ENCODE results near the gene SLC39A12. TPM values are rescaled to one million over a fixed set of nuclear protein-coding genes. Genes with fewer than 3 reads are reported as not detected.

Gene SLC39A12
- total RNA-seq, result not detected

DNA sequence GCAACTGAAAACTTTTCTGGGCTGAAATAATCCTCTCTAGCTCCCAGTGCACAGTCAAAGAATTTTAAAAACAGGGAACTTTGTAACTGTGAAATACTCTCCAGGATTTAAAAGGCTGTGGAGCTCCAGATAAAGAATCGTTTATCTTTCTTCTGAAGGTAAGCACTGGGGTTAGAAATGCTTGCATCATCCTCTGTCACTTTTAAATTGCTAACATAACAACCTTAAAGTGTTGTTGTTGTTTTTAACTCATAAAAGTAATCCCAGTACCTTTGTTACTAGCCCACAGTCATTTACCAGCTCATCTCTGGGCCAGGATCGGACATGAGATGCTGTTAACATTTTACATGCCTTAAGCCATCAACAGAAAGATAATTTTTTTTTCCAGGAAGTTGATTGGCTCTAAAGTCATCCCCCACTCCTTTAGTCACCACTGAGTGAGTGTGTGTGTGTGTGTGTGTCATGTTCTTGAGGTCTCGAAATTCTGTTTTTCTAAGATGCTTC, at the start of gene SLC39A12:
Gene SLC39A12, plus strand, starts transcription at position 51 of the 504 bp plus-strand sequence. CDS start 1,359 bp downstream, outside the sequence.
- H3K27ac ChIP-seq, result no peak within 1 kb of the TSS
- DNase-seq (ENCODE audit: low spot score in 2 of 2), result no peak
- no peaks in the 10 kb centered on the region for H3K9me3 ChIP-seq
- TF ChIP-seq POLR2A (IDR thresholded peaks at IDR 0.05), result no peak
- no peak for TF ChIP-seq CTCF (IDR thresholded peaks at IDR 0.05)
- no peak for TF ChIP-seq EP300 (IDR thresholded peaks at IDR 0.05)
- H3K4me3 ChIP-seq, result no peak within 1 kb of the TSS
- no peaks in the 10 kb centered on the region for H3K27me3 ChIP-seq
- H3K4me1 ChIP-seq, result no peaks in the 10 kb centered on the region
- 53 to 65% methylated on average over 3 of the region's 3 CpGs for WGBS, 2 donors
- no peaks in the 10 kb centered on the region for H3K36me3 ChIP-seq

DNA sequence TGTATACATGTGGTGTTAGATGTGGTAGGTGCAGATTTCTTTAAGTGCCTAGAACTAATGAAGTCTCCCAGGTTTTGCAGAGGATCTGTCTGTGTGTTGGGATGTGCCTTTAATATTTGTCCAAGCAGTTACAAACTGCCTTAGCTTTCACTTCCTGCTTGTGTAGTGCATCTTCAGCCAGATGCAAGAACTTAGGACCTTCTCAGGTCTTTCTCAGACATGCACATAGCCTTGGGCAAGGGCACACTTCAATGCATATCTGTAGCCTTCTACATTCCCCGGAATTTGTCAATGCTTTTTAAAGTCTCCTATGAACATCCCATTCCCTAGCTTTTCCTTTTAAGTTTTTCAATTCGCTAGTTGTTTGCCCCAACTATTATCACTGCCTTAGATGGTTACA, 47.2 kb upstream of the SLC39A12 start:
- Histone ChIP-seq H3K4me3 (no peak overlapping the region), H3K9me3 (no peaks in the 10 kb centered on the region), H3K27ac (no peak overlapping the region), H3K36me3 (no peaks in the 10 kb centered on the region), H3K4me1 (peaks cover 0 to 7% (median 0%) of the 10 kb centered on the region in 4 donors), H3K27me3 (no peaks in the 10 kb centered on the region)
- TF ChIP-seq CTCF (IDR thresholded peaks at IDR 0.05) (no peak), POLR2A (IDR thresholded peaks at IDR 0.05) (no peak), EP300 (IDR thresholded peaks at IDR 0.05) (no peak)
- WGBS, 2 donors, result 81 to 91% methylated on average over 2 of the region's 2 CpGs
- no peak for DNase-seq (ENCODE audit: low spot score in 2 of 2)

DNA sequence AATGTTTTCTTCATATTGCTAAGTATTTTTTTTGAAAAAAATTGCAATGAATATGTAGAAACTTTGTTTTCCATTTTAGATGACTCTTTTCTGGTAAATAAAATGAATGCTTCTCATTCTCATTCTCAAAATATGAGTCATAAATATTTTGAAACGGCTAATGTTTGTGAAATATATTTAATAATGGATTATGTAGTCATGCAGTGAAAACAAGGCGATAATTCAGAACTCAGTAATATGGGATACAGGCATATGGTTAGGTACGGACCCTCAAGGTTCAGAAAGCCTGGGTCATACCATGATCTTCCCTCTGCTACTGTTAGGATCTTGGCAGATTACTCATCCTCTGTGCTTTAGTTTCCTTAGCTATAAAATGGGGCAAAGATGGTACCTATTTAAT, 46.2 kb upstream of the SLC39A12 start:
- Histone ChIP-seq H3K27me3 (no peaks in the 10 kb centered on the region), H3K36me3 (no peaks in the 10 kb centered on the region), H3K4me3 (no peak overlapping the region), H3K9me3 (no peaks in the 10 kb centered on the region), H3K4me1 (peaks cover 0 to 7% (median 0%) of the 10 kb centered on the region in 4 donors), H3K27ac (peak overlapping the region in 1 of 4 donors; percentile 54)
- no peak for DNase-seq (ENCODE audit: low spot score in 2 of 2)
- WGBS, 2 donors, result 55 to 58% methylated on average over 3 of the region's 3 CpGs
- TF ChIP-seq POLR2A (IDR thresholded peaks at IDR 0.05) (no peak), CTCF (IDR thresholded peaks at IDR 0.05) (no peak), EP300 (IDR thresholded peaks at IDR 0.05) (no peak)

GRCh38 chr10:17906002-17906401, 45.7 kb upstream of the SLC39A12 start:
- DNase-seq (ENCODE audit: low spot score in 2 of 2), result no peak
- WGBS, 2 donors, result 63 to 65% methylated on average over 1 of the region's 1 CpG
- H3K4me1 ChIP-seq, result peaks cover 0 to 7% (median 0%) of the 10 kb centered on the region in 4 donors
- no peaks in the 10 kb centered on the region for H3K9me3 ChIP-seq
- no peak overlapping the region for H3K4me3 ChIP-seq
- no peaks in the 10 kb centered on the region for H3K27me3 ChIP-seq
- no peaks in the 10 kb centered on the region for H3K36me3 ChIP-seq
- H3K27ac ChIP-seq, result no peak overlapping the region
- TF ChIP-seq EP300 (IDR thresholded peaks at IDR 0.05), result no peak
- TF ChIP-seq POLR2A (IDR thresholded peaks at IDR 0.05), result no peak
- no peak for TF ChIP-seq CTCF (IDR thresholded peaks at IDR 0.05)

DNA sequence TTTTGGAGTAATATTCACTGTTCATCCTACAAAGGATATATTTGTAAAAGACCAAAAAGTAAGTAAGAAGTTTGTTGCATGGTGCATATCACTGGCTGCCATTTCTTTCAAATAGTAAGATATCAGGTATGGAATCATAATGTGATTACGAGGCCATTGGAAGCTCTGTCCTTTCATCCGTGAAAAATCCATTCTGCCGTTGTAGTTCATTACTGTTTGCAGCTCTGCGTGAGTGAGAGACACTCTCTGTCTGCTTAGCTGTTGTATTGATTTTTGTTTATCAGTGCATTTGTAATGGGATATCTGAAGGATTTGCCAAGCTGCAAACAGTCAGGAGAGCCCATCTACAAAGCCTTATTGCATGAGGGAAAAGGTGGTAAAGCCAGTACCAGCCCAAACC, 44.1 kb upstream of the SLC39A12 start:
- no peaks in the 10 kb centered on the region for H3K9me3 ChIP-seq
- no peaks in the 10 kb centered on the region for H3K27me3 ChIP-seq
- H3K4me3 ChIP-seq, result no peak overlapping the region
- no peak overlapping the region for H3K27ac ChIP-seq
- DNase-seq (ENCODE audit: low spot score in 2 of 2), result no peak
- 84 to 96% methylated on average over 4 of the region's 4 CpGs for WGBS, 2 donors
- no peaks in the 10 kb centered on the region for H3K36me3 ChIP-seq
- H3K4me1 ChIP-seq, result peaks cover 0 to 7% (median 0%) of the 10 kb centered on the region in 4 donors
- TF ChIP-seq POLR2A (IDR thresholded peaks at IDR 0.05), result no peak
- TF ChIP-seq EP300 (IDR thresholded peaks at IDR 0.05), result no peak
- TF ChIP-seq CTCF (IDR thresholded peaks at IDR 0.05), result no peak
